ENCODE data around the gene MINK1. TPM values are rescaled to one million over a fixed set of nuclear protein-coding genes. Genes with fewer than 3 reads are reported as not detected.

Gene MINK1
- total RNA-seq, 3 donors from 2014 or later (not counting 1 experiment from before 2014, with no cell fraction given), result 103 to 122 (median 110) TPM

GRCh38 chr17:4839965-4840892 lies 7.1 kb downstream of the MINK1 start:
- DNase-seq (no peak), ATAC-seq (peak in 1 of 3 donors; percentile 15)
- H3K4me3 ChIP-seq (ENCODE audit: low read length), result no peak overlapping the region
- intact Hi-C loops (cut with micrococcal nuclease), result loop anchor here (5.0 kb wide), 1 partner anchor 43 kb away; the partner anchor contains the start of gene PSMB6
- no peaks in the 10 kb centered on the region for H3K9me3 ChIP-seq (ENCODE audit: control insufficient read depth, insufficient read depth, low read length)
- H3K27ac ChIP-seq (ENCODE audit: low read length), result no peak overlapping the region
- Mint-ChIP-seq H3K4me3 (no peak overlapping the region), H3K36me3 (no peaks in the 10 kb centered on the region), H3K27ac (peak overlapping the region in 1 of 2 donors; percentile 35), H3K27me3 (ENCODE audit: low read depth in 2 of 2) (no peaks in the 10 kb centered on the region), H3K9me3 (no peaks in the 10 kb centered on the region), H3K4me1 (peaks cover 50 to 62% of the 10 kb centered on the region in 2 donors)
- 63% methylated on average over 8 of the region's 8 CpGs for WGBS (ENCODE audit: insufficient coverage)
- TF ChIP-seq CTCF (IDR thresholded peaks at IDR 0.05), result no peak
- no peaks in the 10 kb centered on the region for H3K27me3 ChIP-seq (ENCODE audit: control insufficient read depth, insufficient read depth, low read length)
- no peaks in the 10 kb centered on the region for H3K36me3 ChIP-seq (ENCODE audit: control insufficient read depth, insufficient read depth, low read length)
- H3K4me1 ChIP-seq (ENCODE audit: control insufficient read depth, insufficient read depth, low read length), result peaks cover 26% of the 10 kb centered on the region

GRCh38 chr17:4840893-4841242 lies 7.7 kb downstream of the MINK1 start:
- intact Hi-C loops (cut with micrococcal nuclease), result no loop called here
- Mint-ChIP-seq H3K27ac (peak overlapping the region in 1 of 2 donors; percentile 35), H3K36me3 (no peaks in the 10 kb centered on the region), H3K4me3 (no peak overlapping the region), H3K27me3 (ENCODE audit: low read depth in 2 of 2) (no peaks in the 10 kb centered on the region), H3K9me3 (no peaks in the 10 kb centered on the region), H3K4me1 (peaks cover 51 to 62% of the 10 kb centered on the region in 2 donors)
- peak in 2 of 3 donors; percentile 12 to 45 for ATAC-seq
- no peaks in the 10 kb centered on the region for H3K36me3 ChIP-seq (ENCODE audit: control insufficient read depth, insufficient read depth, low read length)
- no peak for TF ChIP-seq CTCF (IDR thresholded peaks at IDR 0.05)
- H3K27ac ChIP-seq (ENCODE audit: low read length), result no peak overlapping the region
- peaks cover 26% of the 10 kb centered on the region for H3K4me1 ChIP-seq (ENCODE audit: control insufficient read depth, insufficient read depth, low read length)
- WGBS (ENCODE audit: insufficient coverage), result 50% methylated on average over 10 of the region's 10 CpGs
- H3K4me3 ChIP-seq (ENCODE audit: low read length), result no peak overlapping the region
- DNase-seq, result peak in 1 of 2 donors; percentile 42
- no peaks in the 10 kb centered on the region for H3K9me3 ChIP-seq (ENCODE audit: control insufficient read depth, insufficient read depth, low read length)
- no peaks in the 10 kb centered on the region for H3K27me3 ChIP-seq (ENCODE audit: control insufficient read depth, insufficient read depth, low read length)

GRCh38 chr17:4842376-4842775 lies 9.2 kb downstream of the MINK1 start:
- Histone ChIP-seq H3K36me3 (ENCODE audit: control insufficient read depth, insufficient read depth, low read length) (no peaks in the 10 kb centered on the region), H3K27ac (ENCODE audit: low read length) (no peak overlapping the region), H3K9me3 (ENCODE audit: control insufficient read depth, insufficient read depth, low read length) (no peaks in the 10 kb centered on the region), H3K27me3 (ENCODE audit: control insufficient read depth, insufficient read depth, low read length) (no peaks in the 10 kb centered on the region), H3K4me3 (ENCODE audit: low read length) (no peak overlapping the region), H3K4me1 (ENCODE audit: control insufficient read depth, insufficient read depth, low read length) (peaks cover 21% of the 10 kb centered on the region)
- peaks cover 50 to 57% of the 10 kb centered on the region in 2 donors for H3K4me1 Mint-ChIP-seq
- H3K27me3 Mint-ChIP-seq (ENCODE audit: low read depth in 2 of 2), result no peaks in the 10 kb centered on the region
- H3K27ac Mint-ChIP-seq, result no peak overlapping the region
- no peak overlapping the region for H3K4me3 Mint-ChIP-seq
- TF ChIP-seq CTCF (IDR thresholded peaks at IDR 0.05), result no peak
- H3K36me3 Mint-ChIP-seq, result no peaks in the 10 kb centered on the region
- DNase-seq (no peak), ATAC-seq (no peak)
- no peaks in the 10 kb centered on the region for H3K9me3 Mint-ChIP-seq
- 98% methylated on average over 3 of the region's 3 CpGs for WGBS (ENCODE audit: insufficient coverage)
- intact Hi-C loops (cut with micrococcal nuclease), result no loop called here
